Stimulated activated CD4-positive, alpha-beta T cell treated with anti-CD3 and anti-CD28 coated beads, Interleukin-1b, Interleukin-23, amount 100 ng/mL, for 1 hour (primary cell): ENCODE measurements around the gene PTPN13.

ENCODE experiments used
- DNase-seq, 2 donors: peaks; one replicate each; pipeline ENCODE4 v3.0.0-alpha.2; 2020; ENCODE audit warnings: low read depth in 2 of 2

Gene PTPN13

DNA sequence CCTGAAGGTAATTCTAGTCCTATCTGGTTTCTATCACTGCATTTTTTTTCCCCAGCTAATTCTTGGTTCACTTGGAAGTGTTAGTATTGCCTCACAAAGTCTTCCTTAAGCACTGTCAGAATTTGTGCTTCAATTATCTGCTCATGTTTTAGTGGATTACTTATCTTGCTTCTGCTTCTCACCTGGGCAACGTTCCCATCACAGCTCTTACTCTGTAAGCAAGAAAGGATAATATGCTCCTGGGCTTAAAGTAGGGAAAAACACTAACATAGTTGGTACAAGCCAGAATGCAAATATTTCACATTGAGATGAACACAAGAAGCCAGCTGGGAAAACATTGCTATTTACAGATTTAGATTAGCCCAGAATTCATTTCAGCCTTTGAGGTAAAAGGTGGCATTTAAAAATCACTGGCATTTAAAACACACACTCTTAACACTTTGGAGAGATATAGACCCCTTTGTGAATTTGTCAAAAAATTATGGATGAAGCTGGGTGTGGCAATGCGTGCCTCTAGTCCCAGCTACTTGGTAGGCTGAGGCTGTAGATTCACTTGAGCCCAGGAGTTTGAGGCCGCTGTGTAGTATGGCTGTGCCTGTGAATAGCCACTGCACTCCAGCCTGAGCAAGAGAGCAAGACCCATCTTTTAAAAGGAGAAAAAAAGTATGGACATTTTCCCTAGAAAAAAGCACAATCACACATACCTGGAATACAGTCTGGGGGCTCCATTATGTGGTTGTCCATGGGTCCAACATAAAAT is 6.6 kb upstream of the PTPN13 start:
- no peak for DNase-seq

DNA sequence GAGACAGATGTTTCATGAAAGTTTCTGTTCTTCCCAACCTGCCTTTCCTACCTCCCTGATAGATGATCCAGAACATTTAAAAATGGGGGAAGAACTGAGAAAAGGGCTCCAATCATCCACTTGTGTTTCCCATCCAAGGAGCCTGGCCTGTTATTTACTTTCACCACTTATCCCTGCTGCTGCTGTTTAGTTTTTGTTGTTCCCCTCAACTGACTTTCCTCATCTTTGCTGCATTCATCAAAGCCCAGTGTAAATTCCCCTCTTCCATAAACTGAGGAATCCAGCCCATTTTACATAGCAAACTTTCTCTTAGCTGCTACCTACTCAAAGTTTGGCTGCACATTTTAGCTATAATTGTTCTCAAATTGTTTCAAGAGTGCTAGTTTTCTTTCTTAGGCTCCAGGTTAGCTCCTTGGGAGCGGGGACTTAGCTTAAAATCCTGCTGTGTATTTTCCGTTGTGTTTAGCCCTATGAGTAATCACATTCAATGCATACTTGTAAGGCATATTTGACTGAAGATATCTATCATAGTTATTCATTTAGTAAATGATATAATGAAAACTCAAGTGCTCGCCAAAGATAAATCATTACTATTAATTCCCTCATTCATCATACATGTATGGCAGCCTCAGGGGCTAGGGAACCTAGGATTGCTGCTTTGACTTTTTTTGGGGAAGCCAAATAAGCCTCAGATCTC is 1.4 kb upstream of the PTPN13 start:
- DNase-seq = no peak

DNA sequence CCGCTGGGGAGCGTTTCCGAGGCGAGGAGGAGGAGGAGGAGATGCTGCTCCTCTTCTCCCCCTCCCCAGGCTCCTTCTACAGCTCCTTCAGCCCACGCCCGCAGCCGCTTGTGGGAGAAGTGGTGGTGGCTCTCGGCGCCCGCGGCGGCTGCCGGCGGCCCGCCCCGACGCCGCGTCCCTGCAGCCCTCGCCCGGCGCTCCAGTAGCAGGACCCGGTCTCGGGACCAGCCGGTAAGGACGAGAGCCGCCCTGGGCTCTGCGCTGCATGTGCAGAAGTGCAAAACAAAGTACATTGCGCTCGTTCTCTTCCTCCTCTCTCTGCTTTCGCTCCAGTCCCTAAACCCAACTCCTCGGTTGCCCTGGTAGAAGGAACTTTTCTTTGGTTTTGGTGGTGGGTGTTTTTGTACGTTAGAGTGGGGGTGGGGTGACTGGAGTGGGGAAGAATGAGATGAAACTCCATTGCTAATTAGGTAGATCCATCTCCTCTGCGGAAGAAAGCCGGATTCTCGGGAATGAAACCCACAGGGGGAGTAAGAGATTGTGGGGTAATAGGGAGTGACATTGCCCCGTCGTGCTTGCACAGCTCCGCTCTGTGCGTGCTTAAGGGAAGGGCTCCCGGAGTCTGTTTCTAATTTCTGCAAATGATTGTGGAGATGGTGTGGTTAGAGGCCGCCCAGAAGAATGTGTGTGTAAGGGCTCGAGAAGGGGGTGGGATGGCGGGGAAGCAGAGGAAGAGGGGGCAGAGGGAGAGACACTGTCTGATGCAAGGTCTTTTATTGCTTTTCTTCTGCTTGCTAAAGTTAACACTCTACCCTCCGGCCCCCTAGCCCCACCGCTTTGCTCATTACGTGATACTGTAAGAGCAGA is 677 bp downstream of the PTPN13 start:
- no peak for DNase-seq

DNA sequence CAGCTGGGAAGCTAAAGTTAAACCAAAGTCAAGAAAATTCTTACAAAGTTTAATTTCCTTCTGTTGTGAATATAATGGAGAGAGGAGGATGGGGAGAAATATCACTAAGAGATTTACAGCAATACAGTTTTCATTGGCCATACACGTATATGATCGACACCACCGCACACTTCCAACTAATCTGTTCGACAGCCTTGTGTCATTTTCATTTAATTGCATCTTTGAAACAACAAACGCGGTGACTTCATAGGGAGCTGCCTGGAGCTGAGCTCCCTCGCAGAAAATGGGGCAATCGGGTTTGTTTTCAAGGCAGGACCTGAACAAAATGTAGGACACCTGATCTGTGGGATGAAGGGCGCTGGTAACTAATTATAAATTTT is 1.3 kb downstream of the PTPN13 start:
- DNase-seq = no peak

DNA sequence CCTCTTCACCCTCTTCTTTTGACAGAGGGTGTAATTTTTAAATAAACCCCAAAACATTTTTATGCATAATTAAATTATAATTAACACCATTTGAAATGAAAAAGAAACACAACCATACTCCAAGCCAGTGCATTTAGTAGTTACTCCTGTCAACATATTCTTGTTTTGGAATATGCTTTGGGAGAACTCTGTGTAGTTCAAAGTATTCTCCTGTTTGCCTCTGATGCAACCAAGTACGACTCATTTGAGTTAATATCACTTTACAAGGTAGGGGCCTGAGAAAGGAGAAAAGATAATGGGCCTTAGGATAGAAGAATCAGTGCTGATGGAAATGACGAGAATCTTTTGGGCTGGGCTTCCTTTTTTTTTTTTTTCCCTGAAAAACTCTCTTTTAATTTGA is 2.7 kb downstream of the PTPN13 start:
- DNase-seq = no peak

DNA sequence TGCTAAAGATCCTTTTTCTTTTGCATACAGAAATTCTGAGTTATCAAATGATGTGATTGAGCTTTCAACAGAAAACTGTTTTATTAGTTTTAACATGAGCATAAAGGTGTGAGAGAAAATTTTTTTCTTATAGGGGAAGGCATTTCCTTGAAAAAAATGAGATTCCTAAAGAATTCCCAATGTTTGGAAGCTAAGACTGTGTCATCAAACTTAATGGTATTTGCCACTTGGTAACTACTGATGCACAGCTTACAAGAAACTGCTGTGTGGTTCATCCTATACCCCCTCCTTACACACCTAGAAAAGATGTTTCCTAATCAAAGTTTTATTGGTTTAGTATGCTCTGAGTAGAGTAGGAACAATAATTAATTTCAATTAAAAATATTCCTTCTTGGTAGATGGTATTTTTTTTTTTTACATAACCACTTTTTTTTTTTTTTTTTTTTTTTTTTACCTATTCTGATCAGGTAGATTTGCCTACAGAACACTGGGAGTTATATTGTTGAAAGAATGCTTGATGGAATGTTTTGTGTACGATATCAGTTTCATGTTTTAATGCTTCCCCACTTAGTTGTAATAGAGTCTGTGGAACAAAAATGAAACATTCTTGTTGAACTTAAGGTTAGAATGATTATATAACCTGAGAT is 6.0 kb downstream of the PTPN13 start:
- DNase-seq = no peak

DNA sequence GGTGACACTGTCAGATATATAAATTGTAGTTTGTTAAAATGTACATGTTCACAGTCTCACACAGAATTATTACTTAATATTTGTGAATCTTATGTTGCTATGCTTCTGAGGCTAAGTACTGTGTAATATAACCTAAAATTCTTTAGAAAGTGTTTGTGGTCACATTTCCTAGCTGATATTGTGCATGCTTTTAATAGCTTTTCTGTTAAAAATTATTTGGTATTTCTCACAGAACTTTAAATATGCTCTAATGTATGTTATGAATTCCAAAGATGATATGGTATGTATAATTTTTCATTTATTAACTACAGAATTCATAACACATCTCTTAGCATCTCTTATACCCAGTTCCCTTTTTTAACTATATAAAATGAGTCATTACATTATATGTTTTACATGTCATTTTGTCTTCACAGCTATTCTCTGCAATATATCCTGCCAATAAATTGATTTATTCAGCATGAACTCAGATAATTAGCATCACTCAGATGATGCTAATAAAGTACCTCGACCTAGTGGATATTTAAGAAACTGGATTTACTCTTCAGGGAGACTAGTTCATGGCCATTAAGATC is 9.3 kb downstream of the PTPN13 start:
- no peak for DNase-seq

DNA sequence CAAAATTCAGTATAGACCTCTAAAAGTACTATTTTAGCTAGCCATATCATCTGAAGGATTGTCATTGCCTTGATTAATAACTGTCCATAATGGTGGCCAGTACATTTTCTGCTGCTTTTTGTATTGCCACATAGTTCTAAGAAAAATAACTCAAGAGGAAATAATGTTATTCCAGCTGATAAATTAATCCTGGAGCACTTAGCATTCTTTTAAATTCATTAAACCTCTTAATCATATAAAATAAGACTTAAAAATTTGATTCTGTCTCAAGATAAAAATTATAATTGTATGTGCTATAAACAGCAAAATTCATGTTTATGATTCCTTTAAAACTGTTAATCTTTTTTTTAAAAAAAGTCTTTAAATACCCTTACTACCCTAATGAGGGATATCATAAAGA is 12.7 kb downstream of the PTPN13 start:
- no peak for DNase-seq

DNA sequence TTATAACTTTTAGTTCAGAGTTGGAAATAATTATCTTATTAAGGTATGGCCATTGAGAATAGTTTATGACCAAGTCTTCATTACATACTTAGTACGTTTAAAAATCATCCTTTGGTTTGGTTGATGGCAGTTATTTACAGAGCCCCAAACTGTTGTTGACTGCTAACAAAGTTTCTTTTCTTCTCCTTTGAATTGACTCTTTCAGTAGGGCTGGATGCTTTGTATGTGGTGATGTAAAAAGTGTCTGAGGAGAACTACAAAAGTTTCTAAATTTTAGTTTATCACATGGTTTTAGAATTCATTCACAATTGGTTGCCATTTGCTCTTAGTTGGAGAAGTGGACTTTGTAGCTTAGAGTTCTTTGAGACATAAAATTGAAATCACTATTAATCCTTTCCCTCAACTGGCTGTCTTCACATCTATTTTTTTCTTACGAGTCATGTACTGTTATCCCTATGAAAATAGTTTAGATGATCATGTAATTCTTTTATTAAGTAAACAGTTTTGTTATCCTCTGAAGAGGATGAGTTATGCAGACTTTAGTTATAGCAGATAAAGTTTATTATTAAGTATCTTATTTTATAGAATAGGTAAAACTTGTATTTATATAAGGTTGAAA is 14.8 kb downstream of the PTPN13 start:
- no peak for DNase-seq

DNA sequence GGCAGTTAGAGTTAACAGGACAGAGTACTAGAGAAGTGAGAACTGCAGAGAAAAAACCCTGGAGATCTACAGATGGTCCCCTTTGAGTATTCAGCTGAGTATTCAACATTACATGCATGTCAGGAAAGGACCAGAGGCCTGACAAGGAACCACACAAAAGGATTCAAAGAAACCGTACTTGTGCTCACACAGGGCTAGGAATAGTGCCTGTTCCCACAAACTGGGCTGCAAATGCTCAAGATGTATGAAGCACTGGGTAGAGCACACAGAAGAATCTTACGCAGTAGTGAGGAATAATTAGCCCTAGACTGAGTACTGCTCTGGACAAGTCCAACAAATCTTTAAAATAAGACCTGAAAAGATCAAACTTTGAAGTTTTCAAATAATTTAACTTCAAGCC is 17.6 kb downstream of the PTPN13 start:
- no peak for DNase-seq

DNA sequence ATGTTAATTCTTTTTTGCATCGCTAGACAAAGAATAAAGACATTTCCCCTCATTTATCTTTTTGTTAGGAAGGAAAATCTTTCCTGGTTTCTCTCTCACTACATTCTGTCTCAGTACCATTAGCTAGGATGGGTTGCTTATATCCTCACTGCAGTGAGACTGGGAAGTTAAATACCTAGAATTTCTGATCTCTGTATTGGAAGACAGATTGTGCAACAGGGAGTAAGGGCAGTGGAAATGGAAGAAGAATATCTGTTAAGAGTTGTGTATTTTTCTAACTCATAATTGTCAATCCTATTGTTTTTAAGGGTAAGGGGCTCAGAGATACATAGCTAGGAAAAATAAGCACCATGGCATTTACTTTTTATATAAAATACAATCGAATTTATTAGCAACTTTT is 19.6 kb downstream of the PTPN13 start:
- DNase-seq = no peak

DNA sequence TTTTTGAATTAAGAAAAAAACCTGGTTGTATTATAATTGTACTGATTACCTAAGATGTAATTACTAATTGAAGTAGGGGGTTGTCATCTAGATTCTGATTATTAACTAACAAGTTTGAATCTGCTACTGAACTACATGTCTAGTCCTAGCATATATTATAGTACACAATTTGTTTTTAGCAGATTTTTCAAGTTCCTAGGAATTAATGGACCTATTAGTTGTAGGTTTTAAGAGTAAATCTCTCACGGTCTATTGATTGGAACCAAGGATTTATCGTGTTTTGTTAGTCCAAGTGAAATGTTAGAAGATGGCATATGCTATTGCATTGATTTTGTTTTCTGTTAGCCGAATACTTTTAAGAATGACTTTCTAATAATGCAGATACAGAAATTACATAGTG is 20.8 kb downstream of the PTPN13 start:
- DNase-seq = no peak

DNA sequence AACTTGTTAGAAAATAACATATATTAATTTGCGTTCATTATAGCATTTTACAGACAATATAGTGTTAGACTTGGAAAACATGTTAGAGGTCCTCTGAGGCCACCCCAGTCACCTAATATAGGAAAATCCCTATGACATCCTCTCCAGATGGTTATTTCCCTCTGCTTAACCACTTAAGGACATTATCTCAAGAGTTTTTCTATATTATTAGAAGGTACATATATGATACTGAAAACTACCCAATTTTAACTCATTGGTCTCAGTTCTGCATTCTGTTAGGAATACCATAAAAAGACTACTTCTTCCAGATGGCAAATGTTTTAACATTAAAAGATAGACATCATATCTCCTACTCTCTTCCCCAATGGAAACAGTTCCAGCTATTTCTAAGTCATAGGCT is 21.4 kb downstream of the PTPN13 start:
- DNase-seq = no peak

DNA sequence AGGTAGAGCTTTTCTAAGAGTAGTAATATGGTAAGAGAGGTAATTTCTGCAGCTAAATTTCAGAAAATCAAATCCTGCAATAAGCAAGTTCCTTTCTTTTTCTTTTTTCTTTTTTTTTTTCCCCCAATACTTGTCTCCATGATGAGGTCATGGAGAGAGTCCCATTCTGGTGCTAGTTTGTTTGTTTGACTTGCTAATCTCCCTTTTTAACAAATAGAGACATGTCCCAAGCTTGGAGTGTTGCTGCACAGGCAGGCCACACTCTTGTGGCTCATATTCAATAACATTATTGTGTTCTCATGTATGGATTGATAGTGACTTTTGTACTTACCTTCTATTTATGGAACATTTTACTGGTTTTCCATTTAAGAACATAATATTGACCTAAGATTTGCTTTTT is 25.5 kb downstream of the PTPN13 start:
- DNase-seq = no peak

DNA sequence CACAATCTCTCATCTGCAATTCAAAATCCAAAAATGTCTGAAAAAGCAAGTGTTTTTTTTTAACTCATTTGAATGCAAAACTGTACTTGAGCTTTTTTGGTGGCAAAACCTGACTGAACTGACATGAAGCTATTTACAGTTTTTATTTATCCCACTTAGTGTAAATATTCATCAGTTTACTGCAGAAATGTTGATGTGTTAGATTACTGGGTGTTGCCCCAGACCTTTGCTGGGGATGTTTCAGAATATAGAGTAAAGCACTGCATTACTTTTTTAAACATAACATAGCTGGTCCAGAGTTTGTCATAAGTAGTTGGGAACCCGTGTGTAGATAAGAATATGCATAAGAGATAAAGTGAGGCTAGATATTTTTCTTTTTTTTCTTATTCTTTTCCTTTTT is 27.3 kb downstream of the PTPN13 start:
- DNase-seq = no peak

DNA sequence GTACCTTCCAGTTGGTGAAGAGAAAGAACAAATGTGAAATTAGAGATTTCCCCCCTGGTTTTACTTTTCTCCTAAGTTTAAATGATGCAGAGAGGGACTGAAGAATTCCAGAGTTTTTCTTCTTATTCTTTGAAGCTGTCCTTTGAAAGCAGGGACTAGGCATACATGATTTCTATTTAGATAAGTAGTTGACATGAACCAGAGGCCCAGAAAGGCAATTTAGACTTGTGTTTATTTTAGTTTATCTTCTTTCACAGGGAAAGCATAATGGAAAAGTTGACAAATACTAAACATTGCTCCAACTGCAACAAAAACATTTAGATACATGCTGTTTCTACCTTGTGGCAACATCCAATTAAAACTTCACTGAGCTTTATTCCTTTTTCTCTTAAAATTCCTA is 32.0 kb downstream of the PTPN13 start:
- DNase-seq = no peak

DNA sequence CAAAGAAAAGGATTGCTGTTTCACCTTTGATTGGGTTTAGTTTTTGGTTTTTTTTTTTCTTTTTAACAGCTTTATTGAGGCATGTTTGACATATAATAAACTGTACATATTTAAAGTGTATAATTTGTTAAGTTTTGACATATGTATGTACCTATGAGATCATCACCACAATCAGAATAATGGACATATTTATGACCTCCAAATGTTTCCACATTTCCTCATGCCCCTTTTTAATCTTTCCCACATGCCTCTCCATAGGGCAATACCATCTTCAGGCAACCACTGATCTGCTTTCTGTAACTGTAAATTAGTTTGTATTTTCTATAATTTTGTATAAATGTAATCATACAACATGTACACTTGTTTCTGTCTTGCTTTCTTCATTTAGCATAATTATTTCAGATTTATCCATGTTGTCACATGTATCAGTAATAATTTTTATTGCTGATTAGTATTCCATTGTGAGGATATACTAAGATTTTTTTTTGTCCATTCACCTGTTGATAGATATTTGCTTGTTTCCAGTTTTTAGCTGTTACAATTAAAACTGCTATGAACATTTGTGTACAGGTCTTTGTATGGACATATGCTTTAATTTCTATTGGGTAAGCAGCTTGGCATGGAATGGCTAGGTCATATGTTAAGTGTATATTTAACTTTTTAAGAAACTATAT is 33.5 kb downstream of the PTPN13 start:
- no peak for DNase-seq

DNA sequence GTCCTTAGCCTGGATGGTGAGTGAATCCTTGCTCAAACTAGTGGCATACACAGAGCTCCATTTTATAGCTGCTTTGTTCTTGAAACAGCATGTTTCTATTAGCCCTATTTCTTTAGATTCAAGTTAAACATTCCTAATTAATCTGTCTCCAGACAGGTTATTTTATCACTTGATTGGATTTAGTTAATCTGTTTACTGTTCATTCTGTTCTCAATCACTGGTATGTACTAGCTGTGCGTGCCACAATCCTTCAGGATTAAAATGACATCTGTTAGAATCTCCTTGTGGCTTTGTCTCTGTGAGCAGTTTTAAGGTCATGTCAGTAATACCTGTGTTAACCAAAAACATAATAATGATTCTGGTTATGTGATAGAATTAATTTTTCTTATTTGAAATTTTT is 36.5 kb downstream of the PTPN13 start:
- DNase-seq = no peak

DNA sequence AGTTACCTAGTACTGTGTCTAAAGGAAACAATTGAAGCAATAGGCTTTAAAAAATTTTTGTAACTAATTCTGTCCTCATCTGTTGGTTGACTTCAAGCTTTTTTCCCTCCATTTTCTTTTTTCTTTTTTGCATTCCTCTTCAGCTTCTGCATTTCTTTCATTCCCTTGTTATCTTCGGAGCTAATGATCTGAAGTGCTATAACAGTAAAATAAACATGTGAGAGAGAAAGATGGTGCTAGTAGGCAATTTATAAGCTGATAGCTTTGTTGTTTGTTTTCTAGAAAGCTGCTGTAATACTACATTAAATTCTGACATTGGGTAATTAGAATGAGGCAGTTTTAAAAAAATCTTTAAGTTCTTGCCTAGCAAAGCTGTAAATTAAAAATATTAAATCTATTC is 37.1 kb downstream of the PTPN13 start:
- no peak for DNase-seq

DNA sequence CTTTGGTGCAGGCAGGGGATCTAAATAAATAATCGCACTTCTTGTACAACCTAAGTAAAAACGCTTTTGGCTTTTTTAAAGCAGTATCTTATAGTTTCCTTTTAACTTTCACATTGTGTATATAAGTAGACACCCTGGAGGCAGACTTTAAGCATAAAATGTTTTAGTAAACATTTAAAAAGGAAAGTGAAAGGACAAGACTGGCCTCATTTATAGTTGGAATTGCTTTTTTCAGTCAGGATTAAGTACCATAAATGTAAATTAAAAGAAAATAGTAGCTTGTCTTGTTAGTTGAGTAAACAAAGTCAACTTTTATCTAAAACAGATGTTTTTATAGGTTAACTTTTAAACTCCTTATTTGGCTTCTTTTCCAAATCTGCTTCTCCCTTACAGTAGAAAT is 39.7 kb downstream of the PTPN13 start:
- no peak for DNase-seq

DNA sequence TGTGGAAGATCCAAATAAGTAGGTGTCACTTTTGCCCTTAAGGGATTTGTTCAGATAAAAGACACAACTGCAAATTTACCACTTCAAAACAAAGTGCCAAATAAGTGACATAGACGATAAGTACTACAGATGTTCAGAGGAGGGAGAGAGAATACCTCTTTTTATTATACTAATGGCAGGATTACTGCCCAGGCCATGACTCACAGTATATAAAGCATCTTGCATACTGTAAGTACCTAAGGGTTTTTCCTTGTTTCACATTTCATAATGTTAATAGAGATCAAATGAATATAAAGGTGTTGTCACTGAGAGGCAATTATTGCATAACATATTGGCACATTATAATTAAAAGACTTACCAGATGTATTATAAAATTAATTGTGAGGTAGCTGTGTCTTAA is 46.4 kb downstream of the PTPN13 start:
- DNase-seq = no peak
